UCSD-AML1 (cell line): Measurements from ENCODE around the gene HAUS8.
"Not testable (repeated sequence)": the region's sequence is repeated elsewhere in the genome, so short reads cannot be mapped to it uniquely, and the experiment has no call there.

Experiments used
- DNase-seq: peaks from one replicate; lab custom pipeline; 2025; ENCODE audit not compliant: unreplicated experiment; lab: John Stamatoyannopoulos, UW

The HAUS8 gene

GRCh38 chr19:17037184-17037583 is 38.1 kb downstream of the HAUS8 start:
- DNase-seq, result no peak

DNA sequence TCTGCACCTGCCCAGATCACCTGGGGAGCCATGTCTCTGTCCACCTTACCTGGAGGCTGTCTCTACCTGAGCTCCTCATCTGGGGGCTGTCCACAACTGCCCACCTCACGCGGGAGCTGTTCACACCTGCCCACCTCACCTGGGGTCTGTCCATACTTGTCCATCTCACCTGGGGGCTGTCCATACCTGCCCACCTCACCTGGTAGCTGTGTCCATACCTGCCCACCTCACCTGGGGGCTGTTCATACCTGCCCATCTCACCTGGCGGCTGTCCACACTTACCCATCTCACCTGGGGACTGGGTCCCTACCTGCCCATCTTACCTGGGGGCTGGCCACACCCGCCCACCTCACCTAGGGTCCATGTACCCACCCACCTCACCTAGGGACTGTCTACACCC is 38.6 kb downstream of the HAUS8 start:
- DNase-seq, result no peak

GRCh38 chr19:17035842-17036424 is 39.3 kb downstream of the HAUS8 start:
- DNase-seq, result peak; percentile 40

- no peak for DNase-seq
Observed at GRCh38 chr19:17031741-17032140, 43.5 kb downstream of the HAUS8 start.

DNA sequence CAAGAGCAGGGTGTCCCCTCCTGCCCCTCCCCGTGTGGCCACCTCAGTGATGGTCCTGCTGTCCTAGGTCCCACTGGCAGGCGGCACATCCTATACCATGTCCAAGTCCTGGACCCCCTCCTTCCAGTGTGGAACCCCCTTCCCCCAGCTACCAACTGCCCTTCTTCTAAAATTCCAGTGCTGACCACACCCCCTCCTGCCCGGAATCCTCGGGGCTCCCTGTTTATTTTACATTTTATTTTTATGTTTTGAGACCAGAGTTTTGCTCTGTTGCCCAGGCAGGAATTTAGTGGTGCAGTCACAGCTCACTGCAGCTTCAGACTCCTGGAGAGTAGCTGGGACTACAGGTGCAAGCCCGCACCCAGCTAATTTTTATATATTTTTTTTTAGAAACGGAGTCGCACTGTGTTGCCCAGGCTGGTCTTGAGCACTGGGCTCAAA is 47.7 kb downstream of the HAUS8 start:
- no peak for DNase-seq

- DNase-seq, result no peak
Observed at GRCh38 chr19:17026706-17027534, 48.3 kb downstream of the HAUS8 start, which contains the start of gene CPAMD8. Gene CPAMD8, minus strand, starts transcription at chr19:17026810. Its CDS starts 168 bp downstream, at chr19:17026642.

DNA sequence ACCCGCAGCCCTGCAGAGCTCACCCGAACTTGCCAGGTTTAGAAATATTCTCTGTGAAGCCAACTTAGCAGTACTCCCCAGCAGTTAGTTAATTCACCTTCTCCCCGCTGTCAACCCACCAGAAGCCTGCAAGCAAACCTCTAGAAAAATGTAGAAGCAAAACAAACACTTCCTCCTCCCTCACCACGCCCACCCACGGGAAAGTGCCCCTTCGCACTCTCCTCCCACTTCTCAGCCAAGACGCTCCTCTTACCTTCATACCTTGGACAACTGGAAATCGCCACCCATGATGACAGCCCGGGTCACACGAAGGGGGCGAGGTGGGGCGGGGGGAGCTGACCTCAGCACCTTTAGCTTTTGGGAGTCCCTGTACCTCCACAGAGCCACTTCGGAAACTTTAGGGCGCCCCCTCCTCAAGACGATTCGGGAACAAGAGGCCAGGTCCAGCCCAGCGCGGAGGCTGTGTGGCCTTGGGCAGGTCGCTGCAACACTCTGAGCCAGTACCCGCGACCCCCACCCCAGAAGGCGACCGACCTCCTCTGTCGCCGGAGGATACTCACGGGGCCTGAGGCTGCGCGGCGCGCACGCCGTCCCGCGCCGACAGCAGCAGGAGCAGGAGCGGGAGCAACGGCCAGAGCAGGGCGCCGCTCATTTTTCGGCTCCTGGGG is 49.1 kb downstream of the HAUS8 start:
- DNase-seq, result no peak

DNA sequence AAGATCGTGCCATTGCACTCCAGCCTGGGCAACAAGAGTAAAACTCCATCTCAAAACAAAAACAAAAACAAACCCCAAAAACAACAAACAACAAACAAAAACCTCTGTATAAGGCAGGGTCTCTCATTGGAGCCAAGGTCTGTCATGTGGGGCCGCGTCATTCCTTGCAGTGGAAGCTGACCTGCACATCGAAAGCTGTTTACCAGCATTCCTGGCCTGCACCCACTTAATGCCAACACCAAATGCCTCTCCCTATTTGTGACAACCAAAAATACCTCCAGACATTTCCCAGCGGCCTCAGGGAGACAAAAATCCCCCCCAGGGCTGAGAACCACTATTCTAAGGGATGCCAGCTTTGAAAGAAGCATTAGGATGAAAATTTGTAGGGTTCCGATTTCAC is 49.9 kb downstream of the HAUS8 start:
- no peak for DNase-seq

DNA sequence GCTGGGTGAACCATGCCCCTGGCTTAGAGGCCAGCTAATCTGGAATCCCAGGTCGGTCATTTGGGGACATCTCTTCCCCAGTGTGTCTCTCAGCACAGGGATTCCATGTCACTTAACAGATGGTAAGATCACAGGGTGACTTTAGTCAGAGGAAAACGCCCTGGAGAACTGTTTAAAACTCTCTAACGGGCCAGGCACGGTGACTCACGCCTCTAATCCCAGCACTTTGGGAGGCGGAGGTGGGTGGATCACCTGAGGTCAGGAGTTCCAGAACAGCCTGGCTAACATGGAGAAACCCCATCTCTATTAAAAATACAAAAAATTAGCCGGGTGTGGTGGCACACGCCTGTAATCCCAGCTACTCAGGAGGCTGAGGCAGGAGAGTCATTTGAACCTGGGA is 50.3 kb downstream of the HAUS8 start:
- DNase-seq, result not testable (repeated sequence)

DNA sequence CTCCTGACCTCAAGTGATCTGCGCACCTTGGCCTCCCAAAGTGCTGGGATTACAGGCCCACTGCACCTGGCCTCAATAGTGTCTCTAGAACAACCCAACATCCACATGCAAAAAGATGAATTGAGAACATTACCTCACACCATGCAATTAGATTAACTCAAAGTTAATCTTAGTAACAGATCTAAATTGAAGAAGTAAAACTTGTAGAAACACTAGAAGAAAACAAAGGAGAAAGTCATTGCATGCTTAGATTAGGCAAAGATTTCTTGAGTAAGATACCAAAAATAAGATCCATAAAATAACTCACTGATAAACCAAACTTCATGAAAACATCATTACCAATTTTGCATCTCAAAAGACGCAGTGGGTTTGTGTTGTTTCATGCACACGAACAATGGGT is 51.4 kb downstream of the HAUS8 start:
- DNase-seq, result no peak

GRCh38 chr19:17022738-17023137 is 52.5 kb downstream of the HAUS8 start:
- no peak for DNase-seq

- peak; percentile 46 for DNase-seq
Observed at GRCh38 chr19:17021793-17022590, 53.3 kb downstream of the HAUS8 start.

DNA sequence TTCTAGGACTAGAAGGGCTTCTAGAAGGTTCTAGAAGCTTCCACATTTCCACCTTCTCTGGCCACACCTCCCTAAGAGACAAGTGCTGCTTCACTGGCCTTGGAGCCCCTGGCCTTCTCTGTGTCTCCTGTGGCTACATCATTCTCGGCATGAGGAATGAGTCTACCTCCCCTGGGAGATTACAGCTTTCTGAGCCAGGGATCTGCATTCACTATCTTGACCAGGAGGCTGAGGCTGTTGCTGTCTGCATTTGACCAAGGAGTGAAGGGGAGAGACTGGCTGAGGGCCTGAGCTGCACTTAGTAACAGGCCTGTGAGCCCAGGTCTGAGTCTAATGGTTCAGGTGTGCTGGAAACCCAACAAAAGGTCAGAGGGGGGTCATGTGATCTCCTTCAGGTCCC is 53.9 kb downstream of the HAUS8 start:
- no peak for DNase-seq

DNA sequence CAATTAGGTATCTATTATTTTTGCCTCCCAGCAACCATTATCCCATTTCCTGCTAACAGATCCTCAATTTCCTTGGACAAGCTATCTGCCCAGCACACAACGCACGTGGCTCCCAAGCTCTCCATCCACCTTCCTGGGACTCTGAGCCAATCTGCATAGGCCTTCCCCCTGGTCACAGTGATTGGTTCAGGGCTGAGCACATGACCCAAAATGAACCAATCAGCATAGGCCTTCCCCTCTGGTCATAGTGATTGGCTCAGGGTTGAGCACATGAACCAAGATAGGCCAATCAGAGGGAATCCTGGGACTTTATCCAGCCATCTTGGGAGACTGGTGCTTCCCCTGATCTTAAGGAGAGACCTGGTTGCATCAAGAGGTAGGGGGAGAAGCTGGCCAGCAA is 54.4 kb downstream of the HAUS8 start:
- no peak for DNase-seq

GRCh38 chr19:17020385-17020784 is 54.9 kb downstream of the HAUS8 start:
- DNase-seq, result no peak

GRCh38 chr19:17014212-17014861 is 60.9 kb downstream of the HAUS8 start:
- DNase-seq, result not testable (repeated sequence)

GRCh38 chr19:17011485-17011884 is 63.8 kb downstream of the HAUS8 start:
- no peak for DNase-seq

GRCh38 chr19:17006579-17006978 is 68.7 kb downstream of the HAUS8 start:
- no peak for DNase-seq

DNA sequence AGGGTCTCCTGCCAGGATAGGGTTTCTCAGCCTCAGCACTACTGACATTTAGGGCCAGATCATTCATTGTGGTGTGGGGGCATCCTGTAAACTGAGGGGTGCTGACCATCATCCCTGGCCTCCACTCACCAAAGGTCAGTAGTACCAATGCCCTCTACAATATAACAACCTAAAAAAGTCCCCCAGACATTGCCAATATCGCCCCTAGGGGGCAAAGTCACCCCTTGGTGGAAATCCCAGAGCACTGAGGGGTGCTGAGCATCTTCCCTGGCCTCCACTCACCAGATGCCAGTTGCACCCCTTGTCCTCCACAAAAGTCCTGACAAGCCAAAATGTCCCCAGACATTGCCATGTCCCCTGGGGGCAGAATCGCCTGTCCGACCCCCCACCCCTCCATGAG is 70.3 kb downstream of the HAUS8 start:
- no peak for DNase-seq

DNA sequence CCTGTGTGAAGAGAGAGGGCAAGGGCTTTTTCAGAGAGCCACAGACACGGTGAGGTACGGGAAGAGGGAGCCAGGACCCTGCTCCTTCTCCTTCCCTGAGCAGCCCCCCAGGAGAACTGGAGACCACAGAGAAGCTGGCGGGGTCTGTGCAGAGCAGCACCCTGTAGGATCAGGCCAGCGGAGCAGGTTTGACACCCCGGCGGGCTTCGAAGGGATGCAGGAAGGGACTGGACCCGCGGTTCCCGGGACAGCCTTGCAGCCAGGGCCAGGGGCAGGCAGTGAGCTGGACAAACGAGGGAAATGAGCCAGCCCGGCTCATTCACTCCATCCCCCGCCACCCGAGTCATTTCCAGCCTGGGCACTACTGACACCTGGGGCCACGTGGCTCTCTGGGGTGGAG is 70.9 kb downstream of the HAUS8 start:
- no peak for DNase-seq

DNA sequence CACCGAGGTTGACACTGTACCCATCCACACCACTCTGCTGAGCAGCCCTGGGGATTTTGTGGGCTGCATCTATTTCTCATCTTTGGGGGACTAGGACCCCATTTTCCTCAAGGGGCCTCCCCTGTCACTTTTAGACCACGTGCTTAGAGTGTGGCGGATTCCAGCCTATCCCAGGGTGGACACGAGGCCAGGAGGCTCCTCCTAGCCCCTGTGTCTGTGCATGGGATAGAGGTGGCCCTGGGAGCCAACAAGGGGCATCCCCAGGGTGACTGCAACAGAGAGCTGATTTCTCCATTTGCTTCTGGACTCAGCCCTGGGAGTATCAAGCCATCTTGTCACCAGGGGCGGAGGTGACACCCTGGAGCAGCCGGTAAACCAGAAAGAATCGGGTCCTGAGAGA is 72.8 kb downstream of the HAUS8 start:
- DNase-seq, result no peak
